ENCODE measurements around the gene IFIH1. TPM values are rescaled to one million over a fixed set of nuclear protein-coding genes. Genes with fewer than 3 reads are reported as not detected.
A peak's percentile ranks its signal among the peaks of the same experiment; 100 is the strongest.

Gene IFIH1
- total and polyA plus RNA-seq, 2 donors (not counting 3 experiments of a cell fraction or from before 2014, with no cell fraction given), result 1.3 to 6.9 TPM

GRCh38 chr2:162261032-162261945, 57.2 kb downstream of the IFIH1 start:
- intact Hi-C loops (cut with micrococcal nuclease), result loop anchor here (1.0 kb wide), 1 partner anchor 17 kb away; no protein-coding TSS in a partner anchor
- peaks cover 14% of the 10 kb centered on the region for H3K4me1 ChIP-seq (ENCODE audit: control insufficient read depth, extremely low read depth, insufficient read depth, low read length)
- H4K20me1 ChIP-seq (replicated peaks; ENCODE audit: control insufficient read depth, extremely low read depth, insufficient read depth, low read length), result no peaks in the 10 kb centered on the region

More at GRCh38 chr2:162261032-162261945, 57.2 kb downstream of the IFIH1 start:
- H3K9ac ChIP-seq (replicated peaks; ENCODE audit: extremely low read depth, insufficient read depth, low read length), result no peak overlapping the region
- POLR2A ChIA-PET, result no interaction called here
- DNase-seq (ENCODE audit: low read depth, low spot score) (peak; percentile 57), FAIRE-seq (peak; percentile 83)
- CTCF ChIA-PET, result interaction anchor here (0.9 to 2.6 kb wide), 5 partner anchors 9 to 40 kb away, joined by 3 to 17 read pairs (median 4); no protein-coding TSS in a partner anchor
- H3K9me3 ChIP-seq (replicated peaks; ENCODE audit: control insufficient read depth, insufficient read depth, low read length), result no peaks in the 10 kb centered on the region
- H3K9me1 ChIP-seq (replicated peaks; ENCODE audit: control insufficient read depth, extremely low read depth, insufficient read depth, low read length), result no peaks in the 10 kb centered on the region
- no peak overlapping the region for H3K27ac ChIP-seq (ENCODE audit: insufficient read depth, low read depth, low read length)
- no TSS peak for BruUV-seq (replicated peaks)
- peak overlapping the region; percentile 46 for H3K4me2 ChIP-seq (ENCODE audit: insufficient read depth, low read length)
- peak overlapping the region; percentile 77 for H2AFZ ChIP-seq (ENCODE audit: low read depth, low read length)
- H3K36me3 ChIP-seq (ENCODE audit: control insufficient read depth in 2 of 2, extremely low read depth in 1 of 2, insufficient read depth in 2 of 2, low read length in 2 of 2), result no peaks in the 10 kb centered on the region
- TF ChIP-seq POLR2A (IDR thresholded peaks at IDR 0.05; ENCODE audit: low read depth, low read length), result no peak
- no peak for TF ChIP-seq MAX (IDR thresholded peaks at IDR 0.05; ENCODE audit: insufficient read depth, insufficient read length)
- TF ChIP-seq JUN (IDR thresholded peaks at IDR 0.05; ENCODE audit: borderline replicate concordance, insufficient read depth, insufficient read length, low read depth), result no peak
- no peak for TF ChIP-seq POLR2AphosphoS5 (IDR thresholded peaks at IDR 0.05; ENCODE audit: insufficient read depth, low read depth, low read length)
- TF ChIP-seq CTCF (IDR thresholded peaks at IDR 0.05; ENCODE audit: extremely low read depth in 1 of 2, insufficient read depth in 1 of 2, low read depth in 1 of 2, low read length in 2 of 2), result no peak
- no peak for TF ChIP-seq EZH2 (IDR thresholded peaks at IDR 0.05; ENCODE audit: borderline replicate concordance, low read depth, low read length, severe bottlenecking)
- TF ChIP-seq GATA2 (IDR thresholded peaks at IDR 0.05; ENCODE audit: insufficient read depth, insufficient read length, low read depth, low read length), result peak; percentile 9
- TF ChIP-seq FOS (IDR thresholded peaks at IDR 0.05; ENCODE audit: borderline replicate concordance, insufficient read depth, low read length), result peak; percentile 35
- no peak for TF ChIP-seq MYC (IDR thresholded peaks at IDR 0.05; ENCODE audit: low read depth, low read length)
- no peaks in the 10 kb centered on the region for H3K27me3 ChIP-seq (ENCODE audit: control insufficient read depth in 2 of 2, insufficient read depth in 2 of 2, low read length in 2 of 2)
- no peaks in the 10 kb centered on the region for H3K79me2 ChIP-seq (ENCODE audit: control insufficient read depth, insufficient read depth, low read length)
- H3K4me3 ChIP-seq (replicated peaks in 1 of 3; ENCODE audit: insufficient read depth in 1 of 3, low read depth in 1 of 3, low read length in 3 of 3), result no peak overlapping the region
- dilution Hi-C loops (cut with MboI; ENCODE audit: extremely low pct_ligation_motif_present, low sequenced_read_pairs), result no loop called here

Data from endothelial cell of umbilical vein (primary cell).